ENCODE results near the gene ADAM15.
A peak's percentile ranks its signal among the peaks of the same experiment; 100 is the strongest.

Gene ADAM15

GRCh38 chr1:155052439-155053395 is 1.6 kb downstream of the ADAM15 start:
- no peak for DNase-seq

- DNase-seq: no peak
Observed at GRCh38 chr1:155053531-155054105, 2.5 kb downstream of the ADAM15 start.

- DNase-seq: no peak
Observed at GRCh38 chr1:155057104-155057503, 6.0 kb downstream of the ADAM15 start.

DNA sequence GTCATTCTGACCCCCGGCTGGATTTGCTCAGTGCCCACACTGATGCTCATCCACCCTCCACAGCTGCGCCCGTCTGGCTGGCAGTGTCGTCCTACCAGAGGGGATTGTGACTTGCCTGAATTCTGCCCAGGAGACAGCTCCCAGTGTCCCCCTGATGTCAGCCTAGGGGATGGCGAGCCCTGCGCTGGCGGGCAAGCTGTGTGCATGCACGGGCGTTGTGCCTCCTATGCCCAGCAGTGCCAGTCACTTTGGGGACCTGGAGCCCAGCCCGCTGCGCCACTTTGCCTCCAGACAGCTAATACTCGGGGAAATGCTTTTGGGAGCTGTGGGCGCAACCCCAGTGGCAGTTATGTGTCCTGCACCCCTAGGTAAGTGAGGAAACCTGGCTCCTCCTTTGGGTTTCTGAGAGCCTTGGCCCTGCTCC is 6.7 kb downstream of the ADAM15 start:
- DNase-seq: no peak

DNA sequence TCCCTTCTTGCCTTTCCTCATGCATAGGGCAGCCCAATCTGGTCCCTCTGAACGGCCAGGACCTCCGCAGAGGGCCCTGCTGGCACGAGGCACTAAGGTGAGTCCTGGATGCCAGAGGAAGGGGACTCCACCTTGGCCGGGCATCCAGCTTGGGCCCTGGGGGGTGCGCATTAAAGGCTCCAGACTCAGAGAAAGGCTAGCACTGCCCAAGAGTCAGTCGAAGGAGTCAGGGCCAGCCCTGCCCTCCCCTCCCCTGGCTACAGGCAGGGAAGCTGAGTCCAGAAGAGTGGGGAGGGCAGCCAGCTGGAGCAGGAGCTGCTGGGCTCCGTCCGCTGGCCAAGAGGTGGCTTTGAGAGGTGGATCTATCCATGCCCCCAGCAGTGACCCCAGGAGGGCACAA is 9.6 kb downstream of the ADAM15 start:
- DNase-seq: no peak

- peak; percentile 88 to 96 for DNase-seq
Observed at GRCh38 chr1:155061381-155062150, 10.4 kb downstream of the ADAM15 start.

DNA sequence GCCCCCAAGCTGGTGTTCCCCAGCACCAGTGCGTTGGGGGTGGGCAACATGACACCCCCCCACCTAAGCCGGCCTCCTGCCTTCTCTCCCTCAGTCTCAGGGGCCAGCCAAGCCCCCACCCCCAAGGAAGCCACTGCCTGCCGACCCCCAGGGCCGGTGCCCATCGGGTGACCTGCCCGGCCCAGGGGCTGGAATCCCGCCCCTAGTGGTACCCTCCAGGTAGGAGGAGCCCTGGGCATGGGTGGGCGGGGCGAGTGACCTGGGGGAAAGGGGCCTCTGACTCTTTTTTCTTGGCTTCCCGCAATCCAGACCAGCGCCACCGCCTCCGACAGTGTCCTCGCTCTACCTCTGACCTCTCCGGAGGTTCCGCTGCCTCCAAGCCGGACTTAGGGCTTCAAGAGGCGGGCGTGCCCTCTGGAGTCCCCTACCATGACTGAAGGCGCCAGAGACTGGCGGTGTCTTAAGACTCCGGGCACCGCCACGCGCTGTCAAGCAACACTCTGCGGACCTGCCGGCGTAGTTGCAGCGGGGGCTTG is 11.1 kb downstream of the ADAM15 start:
- DNase-seq: no peak

DNA sequence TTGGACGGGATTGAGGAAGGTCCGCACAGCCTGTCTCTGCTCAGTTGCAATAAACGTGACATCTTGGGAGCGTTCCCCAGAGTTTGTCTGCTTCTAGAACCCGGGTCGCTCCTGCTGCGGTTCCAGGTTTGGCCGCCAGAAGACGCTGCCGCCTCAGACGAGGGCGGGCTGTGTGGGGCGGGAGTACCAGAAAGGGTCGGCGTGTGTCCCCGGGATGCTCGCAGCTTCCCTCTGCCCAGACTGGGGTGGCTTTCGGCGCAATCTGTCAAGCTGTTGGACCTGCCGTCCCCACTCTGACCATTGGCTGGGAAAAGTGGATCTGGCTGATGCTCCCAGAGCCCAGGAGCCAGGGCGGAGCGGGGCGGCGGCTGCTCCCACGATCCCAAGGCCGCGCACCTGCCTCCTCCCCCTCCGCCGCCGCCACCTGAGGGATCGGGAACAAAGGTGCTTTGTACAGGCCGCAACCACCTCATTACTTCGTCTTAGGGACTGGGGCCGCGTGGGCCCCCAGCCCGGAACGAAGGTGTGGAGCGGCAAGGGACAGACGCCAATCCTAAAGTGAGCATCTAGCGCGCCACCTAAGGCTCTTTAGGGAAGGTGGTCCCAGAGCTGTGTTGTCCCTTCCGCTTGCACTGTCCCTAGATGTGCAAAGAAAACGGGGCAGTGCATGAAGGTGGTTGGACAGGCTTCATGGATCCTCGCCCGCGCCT is 11.7 kb downstream of the ADAM15 start:
- peak; percentile 65 to 74 for DNase-seq

DNA sequence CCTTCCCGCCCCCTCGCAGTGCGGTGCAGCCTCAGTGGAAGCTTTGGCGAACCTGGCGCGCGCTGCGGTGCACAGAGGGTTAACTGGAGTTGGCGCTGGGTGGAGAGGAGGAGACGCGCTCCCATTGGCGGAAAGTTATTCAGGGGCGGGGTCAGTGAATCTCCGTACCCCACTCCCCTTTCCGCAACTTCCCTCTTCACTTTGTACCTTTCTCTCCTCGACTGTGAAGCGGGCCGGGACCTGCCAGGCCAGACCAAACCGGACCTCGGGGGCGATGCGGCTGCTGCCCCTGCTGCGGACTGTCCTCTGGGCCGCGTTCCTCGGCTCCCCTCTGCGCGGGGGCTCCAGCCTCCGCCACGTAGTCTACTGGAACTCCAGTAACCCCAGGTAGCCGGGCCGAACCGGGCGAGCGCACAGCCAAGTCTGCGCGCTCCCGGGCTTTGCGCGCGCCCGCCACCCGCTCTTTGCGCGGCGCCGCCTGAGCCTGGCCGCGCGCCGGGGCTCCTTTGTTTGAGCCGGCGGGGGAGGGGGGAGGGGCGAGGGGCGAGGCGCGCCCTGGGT is 12.5 kb downstream of the ADAM15 start, which contains the start of gene EFNA4:
TSS of gene EFNA4 (plus strand) at position 191 of the 561 bp plus-strand sequence. CDS start at position 275, 84 bp downstream.
- DNase-seq: peak; percentile 77 to 81

GRCh38 chr1:155064111-155064831 is 13.2 kb downstream of the ADAM15 start:
- no peak for DNase-seq

DNA sequence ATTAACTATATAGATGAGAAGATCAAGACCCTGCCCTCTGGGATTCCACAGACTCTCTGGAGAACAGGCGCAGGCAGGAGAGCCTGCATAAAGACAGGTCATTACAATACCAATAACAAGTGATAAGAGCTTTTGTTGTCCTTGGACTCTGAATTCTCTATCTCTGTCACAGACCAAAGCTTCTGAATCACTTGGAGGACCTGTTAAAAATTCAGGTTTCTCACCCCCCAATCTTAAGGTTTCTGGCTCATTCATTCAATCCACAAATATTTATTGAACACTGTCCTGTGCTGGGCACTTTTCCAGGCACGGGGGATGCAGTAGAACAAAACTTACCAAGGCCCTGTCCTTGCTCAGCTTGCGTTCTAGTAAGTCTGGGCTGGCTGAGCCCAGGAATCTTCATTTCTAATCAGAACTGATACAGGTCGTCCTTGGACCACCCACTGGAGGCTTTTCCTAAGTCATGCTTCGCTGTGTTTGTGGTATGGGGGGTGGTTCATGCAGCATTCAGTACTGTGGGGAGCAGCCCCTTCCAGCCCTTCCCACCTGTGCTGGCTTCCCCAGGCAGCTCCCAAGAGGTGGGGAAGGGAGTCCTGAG is 13.8 kb downstream of the ADAM15 start:
- no peak for DNase-seq

DNA sequence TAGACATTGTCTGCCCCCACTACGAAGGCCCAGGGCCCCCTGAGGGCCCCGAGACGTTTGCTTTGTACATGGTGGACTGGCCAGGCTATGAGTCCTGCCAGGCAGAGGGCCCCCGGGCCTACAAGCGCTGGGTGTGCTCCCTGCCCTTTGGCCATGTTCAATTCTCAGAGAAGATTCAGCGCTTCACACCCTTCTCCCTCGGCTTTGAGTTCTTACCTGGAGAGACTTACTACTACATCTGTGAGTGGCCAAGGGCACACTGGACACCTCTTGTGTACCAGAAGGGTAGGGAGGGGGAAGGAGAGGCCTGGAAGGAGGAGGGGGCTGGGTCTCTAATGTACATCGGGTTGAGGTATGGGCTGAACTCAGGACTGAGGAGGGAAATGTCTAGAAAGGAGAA is 15.7 kb downstream of the ADAM15 start:
- no peak for DNase-seq

DNA sequence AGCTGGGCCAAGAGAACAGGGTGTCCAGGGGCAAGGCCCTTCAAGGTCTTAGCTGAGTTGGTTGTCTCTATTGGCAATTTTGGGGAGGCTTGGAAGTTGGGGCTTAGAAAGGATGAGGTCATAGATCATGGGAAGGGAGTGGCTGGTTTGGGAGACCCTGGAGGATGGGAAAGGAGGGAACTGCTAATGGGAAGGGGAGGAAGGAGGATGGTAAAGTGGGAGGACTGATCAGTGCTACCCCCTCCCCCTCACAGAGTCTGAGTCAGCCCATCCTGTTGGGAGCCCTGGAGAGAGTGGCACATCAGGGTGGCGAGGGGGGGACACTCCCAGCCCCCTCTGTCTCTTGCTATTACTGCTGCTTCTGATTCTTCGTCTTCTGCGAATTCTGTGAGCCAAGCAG is 17.5 kb downstream of the ADAM15 start:
- DNase-seq: no peak

DNA sequence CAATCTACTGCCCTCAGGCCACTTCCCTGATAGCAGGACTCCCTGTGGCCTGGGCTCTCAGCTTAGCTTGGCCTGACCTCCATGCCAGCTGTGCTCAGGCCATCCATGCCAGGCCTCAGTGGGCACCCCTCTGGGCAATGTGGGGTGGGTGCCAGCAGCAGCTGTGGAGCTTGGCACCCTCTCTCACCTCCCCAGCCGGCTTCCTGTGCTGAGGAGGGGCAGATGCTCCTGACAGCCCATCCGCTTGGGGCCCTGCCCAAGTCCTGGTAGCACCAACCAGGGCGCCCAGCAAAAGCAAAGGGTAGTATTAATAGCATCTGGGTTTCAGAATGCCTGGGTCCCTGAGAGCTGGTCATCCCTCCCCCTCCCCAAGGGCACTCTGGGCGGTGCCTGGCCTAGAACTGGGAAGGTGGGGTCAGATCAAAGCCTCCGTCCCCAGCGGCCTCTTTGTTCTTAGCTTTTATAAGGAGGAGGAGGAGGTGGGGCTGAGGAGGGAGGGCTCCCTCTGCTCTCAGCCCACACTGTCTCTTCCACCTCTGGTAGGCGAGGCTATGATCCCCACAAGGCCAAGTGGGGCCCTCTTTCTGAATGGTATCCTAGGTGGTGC is 18.5 kb downstream of the ADAM15 start:
- no peak for DNase-seq

GRCh38 chr1:155070158-155070621 is 19.1 kb downstream of the ADAM15 start:
- DNase-seq: no peak

GRCh38 chr1:155070721-155071569 is 19.8 kb downstream of the ADAM15 start:
- peak; percentile 69 to 70 for DNase-seq

DNA sequence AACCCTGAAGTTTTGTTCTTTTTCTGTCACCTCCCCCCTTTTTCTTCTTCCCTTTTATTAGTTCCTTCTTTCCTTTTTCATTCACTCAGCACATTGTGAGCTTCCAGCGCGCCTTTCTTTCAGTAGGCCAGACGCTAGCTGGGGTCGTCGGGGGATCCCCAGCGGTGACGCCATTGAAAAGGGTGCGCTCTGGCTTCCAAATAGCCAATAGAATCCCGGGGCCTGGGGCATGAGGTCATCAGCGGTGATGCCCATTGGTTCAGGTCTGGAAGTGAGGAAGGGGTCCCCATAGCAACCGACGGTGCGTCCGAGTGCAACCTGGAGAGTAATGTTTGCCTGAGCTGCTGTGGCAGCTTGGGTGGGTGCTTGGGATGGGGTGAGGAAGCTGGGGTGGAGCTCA is 20.6 kb downstream of the ADAM15 start:
- no peak for DNase-seq

GRCh38 chr1:155072531-155073289 is 21.6 kb downstream of the ADAM15 start:
- DNase-seq: no peak

All from stimulated activated CD4-positive, alpha-beta T cell treated with anti-CD3 and anti-CD28 coated beads, Interleukin-4, amount 100 ng/mL, for 4 hours (primary cell).